HepG2 (cell line): Measurements from ENCODE around the gene MARS2. TPM values are rescaled to one million over a fixed set of nuclear protein-coding genes. Genes with fewer than 3 reads are reported as not detected.
A peak's percentile ranks its signal among the peaks of the same experiment; 100 is the strongest.

Experiments used
- ATAC-seq: fragments of 200-7000 bp; cut with Tn5 transposase; 3 replicates; pipeline ENCODE4 v1.9.1; 2020; ENCODE audit warnings: mild to moderate bottlenecking, moderate library complexity
- BruUV-seq: library from RNA; stranded (reverse); fragments of 400-500 nt; replicated peaks from 2 replicates; lab custom pipeline; 2021; lab: Mats Ljungman, UMichigan
- CTCF ChIA-PET: fragments of 300-600 bp; formaldehyde crosslinking; extraction: SDS; loops from one replicate; lab custom pipeline; 2021; ENCODE audit warnings: low total read pairs, inconsistent platforms, low intra/inter-chr PET ratio; lab: Yijun Ruan, JAX
- POLR2A ChIA-PET: fragments of 350-600 bp; sonication (Branson Sonifier 250); formaldehyde crosslinking; loops from one replicate; lab custom pipeline; 2020; ENCODE audit warnings: antibody characterized with exemption, inconsistent platforms; lab: Yijun Ruan, JAX
- DNase-seq: peaks from one replicate; pipeline ENCODE4 v3.0.0-alpha.2; 2015; ENCODE audit warnings: low spot score
- FAIRE-seq: peaks from 3 replicates; lab custom pipeline; 2011; peaks lifted over from hg19 to GRCh38; lab: Jason Lieb, UNC
- H2AFZ ChIP-seq: one replicate; pipeline ENCODE4 v1.6.1; 2011; ENCODE audit warnings: low read length, inconsistent platforms
- H3K27ac ChIP-seq: fragments of 300-600 bp; 3 replicates; pipeline ENCODE4 v1.8.0; 2011; ENCODE audit warnings: mixed run types, mild to moderate bottlenecking, mixed read lengths, low read length, inconsistent platforms; ENCODE audit not compliant: insufficient read depth; ENCODE audit errors: extremely low read length
- H3K27me3 ChIP-seq, 2 experiments: fragments of 200-600 bp in 1 of 2; 2 replicates in 1 of 2; 3 replicates in 1 of 2; pipeline versions ENCODE4 v1.6.0 to v1.8.0; 2011; ENCODE audit warnings: low read length in 2 of 2, mild to moderate bottlenecking in 2 of 2, moderate library complexity in 2 of 2, inconsistent platforms in 1 of 2; ENCODE audit not compliant: insufficient read depth in 2 of 2, control insufficient read depth in 1 of 2
- H3K36me3 ChIP-seq, 2 experiments: fragments of 200-600 bp in 1 of 2; replicated peaks in 1 of 2; 2 replicates in 1 of 2; 3 replicates in 1 of 2; pipeline versions ENCODE4 v1.5.1 to v1.8.0; 2011; ENCODE audit warnings: low read length in 2 of 2, inconsistent platforms in 1 of 2; ENCODE audit not compliant: insufficient read depth in 2 of 2, control insufficient read depth in 1 of 2
- H3K4me1 ChIP-seq: 2 replicates; pipeline ENCODE4 v1.5.1; 2012; ENCODE audit warnings: low read length, inconsistent platforms; ENCODE audit not compliant: insufficient read depth
- H3K4me2 ChIP-seq: 2 replicates; pipeline ENCODE4 v1.6.0; 2011; ENCODE audit warnings: low read depth, low read length, inconsistent platforms
- H3K4me3 ChIP-seq, 3 experiments: fragments of 200-600 bp in 1 of 3; sonication (generic), shearing (Covaris generic) in 1 of 3; replicated peaks in 1 of 3; 2 replicates each; pipeline ENCODE4 v1.5.1; 2011 to 2016; ENCODE audit warnings: low read length in 3 of 3, inconsistent platforms in 2 of 3, low read depth in 2 of 3, mild to moderate bottlenecking in 2 of 3, control low read depth in 1 of 3, mixed read lengths in 1 of 3; ENCODE audit not compliant: insufficient read depth in 1 of 3
- H3K79me2 ChIP-seq: one replicate; pipeline ENCODE4 v1.6.1; 2011; ENCODE audit warnings: low read length, inconsistent platforms; ENCODE audit not compliant: insufficient read depth
- H3K9ac ChIP-seq: 2 replicates; pipeline ENCODE4 v1.6.0; 2011; ENCODE audit warnings: mild to moderate bottlenecking, low read depth, low read length, inconsistent platforms; ENCODE audit not compliant: insufficient read depth
- H3K9me3 ChIP-seq: 2 replicates; pipeline ENCODE4 v1.5.1; 2012; ENCODE audit warnings: mild to moderate bottlenecking, low read length
- H4K20me1 ChIP-seq: 2 replicates; pipeline ENCODE4 v1.6.0; 2011; ENCODE audit warnings: inconsistent platforms, mild to moderate bottlenecking, low read length, moderate library complexity; ENCODE audit not compliant: insufficient read depth
- CENPX ChIP-seq: sonication (generic); formaldehyde crosslinking; IDR thresholded peaks from 2 replicates; pipeline ENCODE4 v1.9.0; 2021; ENCODE audit warnings: mild to moderate bottlenecking, missing genetic modification reagents, moderate library complexity
- CTCF ChIP-seq: sonication (generic); formaldehyde crosslinking; IDR thresholded peaks from 2 replicates; pipeline ENCODE4 v1.5.0; 2020; ENCODE audit warnings: mild to moderate bottlenecking, missing genetic modification reagents, moderate library complexity
- EP300 ChIP-seq, 3 experiments: sonication (generic) in 1 of 3; formaldehyde crosslinking in 1 of 3; IDR thresholded peaks; 2 replicates each; pipeline versions ENCODE4 v1.5.1 to v1.6.1; 2011 to 2020; ENCODE audit warnings: low read depth in 2 of 3, low read length in 2 of 3, borderline replicate concordance in 1 of 3, improper control_type of control experiment in 1 of 3, mild to moderate bottlenecking in 1 of 3, missing genetic modification reagents in 1 of 3, moderate library complexity in 1 of 3
- HNRNPL ChIP-seq: fragments of 200-400 bp; formaldehyde crosslinking; IDR thresholded peaks from 2 replicates; pipeline ENCODE4 v1.6.1; 2017; ENCODE audit warnings: mild to moderate bottlenecking, low read depth, low read length
- PAXIP1 ChIP-seq: sonication (generic); formaldehyde crosslinking; conservative IDR thresholded peaks from 2 replicates; pipeline ENCODE4 v1.4.0; 2020; ENCODE audit warnings: mild to moderate bottlenecking, missing genetic modification reagents, moderate library complexity
- PHF20 ChIP-seq: sonication (generic); formaldehyde crosslinking; IDR thresholded peaks from 2 replicates; pipeline ENCODE4 v1.5.0; 2020; ENCODE audit warnings: mild to moderate bottlenecking, missing genetic modification reagents
- SOX13 ChIP-seq, 3 experiments: fragments of 450-650 bp in 1 of 3; sonication (generic) in 1 of 3; formaldehyde crosslinking in 1 of 3; IDR thresholded peaks in 2 of 3; conservative IDR thresholded peaks in 1 of 3; 2 replicates each; pipeline versions ENCODE4 v1.5.0 to v1.6.1; 2016 to 2020; ENCODE audit warnings: antibody characterized with exemption in 1 of 3, mild to moderate bottlenecking in 1 of 3, missing compliant biosample characterization in 1 of 3, missing genetic modification reagents in 1 of 3, moderate library complexity in 1 of 3
- SOX5 ChIP-seq: IDR thresholded peaks from 2 replicates; pipeline ENCODE4 v1.6.1; 2016; ENCODE audit warnings: borderline replicate concordance
- SOX6 ChIP-seq, 2 experiments: fragments of 450-650 bp in 1 of 2; sonication (generic) in 1 of 2; formaldehyde crosslinking in 1 of 2; IDR thresholded peaks; 2 replicates each; pipeline versions ENCODE4 v1.4.0 to v1.6.1; 2017 to 2020; ENCODE audit warnings: antibody characterized with exemption in 1 of 2, mild to moderate bottlenecking in 1 of 2, missing genetic modification reagents in 1 of 2
- SRSF4 ChIP-seq: fragments of 200-400 bp; formaldehyde crosslinking; IDR thresholded peaks from one replicate; pipeline ENCODE4 v1.6.1; 2018; ENCODE audit warnings: mild to moderate bottlenecking, low read depth, low read length, moderate library complexity; ENCODE audit not compliant: poor library complexity, severe bottlenecking
- TAF1 ChIP-seq: sonication (generic); formaldehyde crosslinking; IDR thresholded peaks from 2 replicates; pipeline ENCODE4 v1.4.0; 2020; ENCODE audit warnings: missing genetic modification reagents
- TARDBP ChIP-seq: sonication (generic); formaldehyde crosslinking; IDR thresholded peaks from 2 replicates; pipeline ENCODE4 v1.8.0; 2022; ENCODE audit warnings: mild to moderate bottlenecking, missing genetic modification reagents
- ZBTB14 ChIP-seq: sonication (generic); formaldehyde crosslinking; IDR thresholded peaks from 2 replicates; pipeline ENCODE4 v1.4.0; 2020; ENCODE audit warnings: missing genetic modification reagents
- ZNF12 ChIP-seq: sonication (generic); formaldehyde crosslinking; IDR thresholded peaks from 2 replicates; pipeline ENCODE4 v1.5.0; 2020; ENCODE audit warnings: missing genetic modification reagents
- ZNF251 ChIP-seq: sonication (generic); formaldehyde crosslinking; IDR thresholded peaks from 2 replicates; pipeline ENCODE4 v1.9.0; 2021; ENCODE audit warnings: mild to moderate bottlenecking, missing genetic modification reagents
- ZNF382 ChIP-seq: sonication (generic); formaldehyde crosslinking; IDR thresholded peaks from 2 replicates; pipeline ENCODE4 v1.5.0; 2020; ENCODE audit warnings: missing genetic modification reagents, mild to moderate bottlenecking, borderline replicate concordance
- WGBS: methylation state at CpG from one replicate; pipeline ENCODE4 v1.1.6; 2017; ENCODE audit warnings: low lambda C conversion rate; 5-methylcytosine and 5-hydroxymethylcytosine counted together
- in situ Hi-C: cut with HindIII; loops from 2 replicates; pipeline ENCODE4 v1.10.0; 2017; ENCODE audit warnings: low pct_unique_long_range_greater_than_20kb; ENCODE audit not compliant: extremely low pct_ligation_motif_present
- intact Hi-C: fragments of 100-400 bp; cut with micrococcal nuclease; formaldehyde crosslinking; loops from one replicate; pipeline ENCODE4 v1.10.0; 2022; ENCODE audit not compliant: unreplicated experiment
- polyA plus RNA-seq, 8 experiments: library from polyadenylated mRNA; depleted of rRNA in 3 of 8; stranded (reverse) in 7 of 8; unstranded in 1 of 8; fragments of >200 nt; fragmentation: Illumina TruSeq in 4 of 8; extraction: Trizol in 4 of 8; gene quantifications; 2 replicates each; pipeline versions ENCODE4 v1.2.1 to v1.2.3, GENCODE V29; 2011 to 2016; ENCODE audit warnings: low read depth in 4 of 8, missing spikeins in 1 of 8, mixed read lengths in 1 of 8; ENCODE audit not compliant: insufficient read depth in 1 of 8
- total RNA-seq, 5 experiments: library from RNA; depleted of rRNA; stranded (reverse); fragments of >200 nt; fragmentation: Illumina TruSeq; extraction: Trizol; gene quantifications; 2 replicates each; pipeline ENCODE4 v1.2.3, GENCODE V29; 2016; ENCODE audit warnings: low read depth in 1 of 5

MARS2 gene
- total and polyA plus RNA-seq, 2 of the 13 experiments (the other 11 are each of a cell fraction or from before 2014, with no cell fraction given) = 6.9 to 16.2 TPM

GRCh38 chr2:197711578-197711977 is 6.4 kb downstream of the MARS2 start (continued):
- no peak for TF ChIP-seq CTCF (CRISPR knock-in tag)
- TF ChIP-seq TAF1 = no peak
- TF ChIP-seq PHF20 (CRISPR knock-in tag) = no peak
- TF ChIP-seq ZNF12 (CRISPR knock-in tag) = no peak
- no peak for TF ChIP-seq ZBTB14 (CRISPR knock-in tag)
- no peak for TF ChIP-seq ZNF382 (CRISPR knock-in tag)
- TF ChIP-seq SRSF4 = no peak
- TF ChIP-seq CENPX (CRISPR knock-in tag) = no peak
- no peak for TF ChIP-seq ZNF251 (CRISPR knock-in tag)
- TF ChIP-seq TARDBP (CRISPR knock-in tag) = no peak
- TF ChIP-seq, all 625 proteins: peak for 0

- Histone ChIP-seq H3K9me3 (no peaks in the 10 kb centered on the region), H3K4me1 (peaks cover 19% of the 10 kb centered on the region), H3K79me2 (peaks cover 13% of the 10 kb centered on the region), H3K4me2 (no peak overlapping the region), H3K36me3 (peaks cover 0 to 7% of the 10 kb centered on the region in 2 experiments; a peak in 2 of 5 replicates), H2AFZ (no peak overlapping the region), H3K27me3 (no peaks in the 10 kb centered on the region), H3K9ac (no peak overlapping the region), H4K20me1 (no peaks in the 10 kb centered on the region; the same call in 1 of the 2 replicates), H3K4me3 (no peak overlapping the region), H3K27ac (no peak overlapping the region)
- in situ Hi-C loops (no loop called here), intact Hi-C loops (no loop called here)
- WGBS = 85% methylated on average over 3 of the region's 3 CpGs
- FAIRE-seq (no peak), DNase-seq (peak; percentile 39), ATAC-seq (peak; percentile 92)
- no TSS peak for BruUV-seq
- CTCF ChIA-PET = no interaction called here
- POLR2A ChIA-PET = interaction anchor here (1.1 kb wide), 1 partner anchor 213 kb away, joined by 3 read pairs; the partner anchor contains the start of genes HSPD1 and HSPE1
- TF ChIP-seq HNRNPL (no peak), EP300 (IDR thresholded peaks at IDR 0.05; ENCODE audit: low read depth in 2 of 2, low read length in 2 of 2) (peak in 1 of 2 experiments; percentile 14; a peak in 1 of 4 replicates), EP300 (CRISPR knock-in tag; IDR thresholded peaks at IDR 0.05; ENCODE audit: borderline replicate concordance) (no peak), SOX5 (peak; percentile 74; the same call in 1 of the 2 replicates), SOX6 (IDR thresholded peaks at IDR 0.05) (no peak), SOX6 (CRISPR knock-in tag; IDR thresholded peaks at IDR 0.05) (peak; percentile 60), PAXIP1 (CRISPR knock-in tag) (peak; percentile 28; the same call in 1 of the 2 replicates), SOX13 (IDR thresholded peaks at IDR 0.05) (no peak), SOX13 (CRISPR knock-in tag; conservative IDR thresholded peaks at IDR 0.05 in 1 of 2, IDR thresholded peaks at IDR 0.05 in 1 of 2) (peak in 1 of 2 experiments; percentile 58; a peak in 1 of 4 replicates)
These were observed 8.1 kb downstream of the MARS2 start for GRCh38 chr2:197713271-197713670.
